WTC11 (cell line): ENCODE measurements around the gene DIAPH1. TPM values are rescaled to one million over a fixed set of nuclear protein-coding genes. Genes with fewer than 3 reads are reported as not detected.

Source experiments
- ATAC-seq: fragments of 200-7000 bp; cut with Tn5 transposase; 2 replicates; pipeline ENCODE4 v1.10.0; 2021; ENCODE audit warnings: mild to moderate bottlenecking, moderate library complexity
- CTCF ChIA-PET: fragments of 300-600 bp; sonication (Branson Sonifier 250); formaldehyde crosslinking; loops from one replicate; lab custom pipeline; 2021; ENCODE audit warnings: antibody characterized with exemption; lab: Charles Lee
- POLR2A ChIA-PET: fragments of 350-600 bp; sonication (Branson Sonifier 250); formaldehyde crosslinking; loops from one replicate; lab custom pipeline; 2021; ENCODE audit warnings: antibody characterized with exemption; lab: Charles Lee
- DNase-seq: peaks from one replicate; pipeline ENCODE4 v3.0.0; 2021; ENCODE audit warnings: low spot score
- H3K27ac Mint-ChIP-seq: 2 replicates; pipeline ENCODE4 v1.8.0; 2021; ENCODE audit warnings: mixed read lengths
- H3K27me3 Mint-ChIP-seq: 2 replicates; pipeline ENCODE4 v1.8.0; 2021; ENCODE audit warnings: low read depth, mild to moderate bottlenecking, moderate library complexity, mixed read lengths
- H3K36me3 Mint-ChIP-seq: 2 replicates; pipeline ENCODE4 v1.8.0; 2021; ENCODE audit warnings: mixed read lengths
- H3K4me1 Mint-ChIP-seq: 2 replicates; pipeline ENCODE4 v1.8.0; 2022; ENCODE audit warnings: mixed read lengths
- H3K4me3 Mint-ChIP-seq: 2 replicates; pipeline ENCODE4 v1.8.0; 2021; ENCODE audit warnings: mild to moderate bottlenecking, moderate library complexity, mixed read lengths
- H3K9me3 Mint-ChIP-seq: 2 replicates; pipeline ENCODE4 v1.8.0; 2021; ENCODE audit warnings: mixed read lengths
- AFF4 ChIP-seq: sonication (generic); formaldehyde crosslinking; IDR thresholded peaks from 2 replicates; pipeline ENCODE4 v1.8.1; 2023; ENCODE audit warnings: mild to moderate bottlenecking, missing genetic modification reagents, borderline replicate concordance
- ATF6 ChIP-seq: sonication (generic); formaldehyde crosslinking; IDR thresholded peaks from 2 replicates; pipeline ENCODE4 v1.8.1; 2023; ENCODE audit warnings: mild to moderate bottlenecking, missing genetic modification reagents
- CBFB ChIP-seq: sonication (generic); formaldehyde crosslinking; IDR thresholded peaks from 2 replicates; pipeline ENCODE4 v1.8.1; 2022; ENCODE audit warnings: mild to moderate bottlenecking, low read depth, missing genetic modification reagents
- E2F1 ChIP-seq: sonication (generic); formaldehyde crosslinking; IDR thresholded peaks from 2 replicates; pipeline ENCODE4 v1.8.0; 2022; ENCODE audit warnings: mild to moderate bottlenecking, missing genetic modification reagents
- E2F4 ChIP-seq: sonication (generic); formaldehyde crosslinking; IDR thresholded peaks from 2 replicates; pipeline ENCODE4 v1.8.1; 2022; ENCODE audit warnings: low read depth, mild to moderate bottlenecking, moderate library complexity, missing genetic modification reagents, borderline replicate concordance
- GTF2I ChIP-seq: fragments of 250-450 bp; sonication (Bioruptor Pico); conservative IDR thresholded peaks from 2 replicates; pipeline ENCODE4 v1.4.0; 2021; ENCODE audit warnings: mild to moderate bottlenecking
- KAT7 ChIP-seq: sonication (generic); formaldehyde crosslinking; IDR thresholded peaks from 2 replicates; pipeline ENCODE4 v1.8.1; 2023; ENCODE audit warnings: missing genetic modification reagents, mild to moderate bottlenecking, borderline replicate concordance
- MYBL2 ChIP-seq: sonication (generic); formaldehyde crosslinking; IDR thresholded peaks from 2 replicates; pipeline ENCODE4 v1.8.1; 2023; ENCODE audit warnings: mild to moderate bottlenecking, moderate library complexity, missing genetic modification reagents
- OVOL2 ChIP-seq: fragments of 250-450 bp; sonication (Bioruptor Pico); IDR thresholded peaks from 2 replicates; pipeline ENCODE4 v1.9.0; 2021; ENCODE audit warnings: mild to moderate bottlenecking, borderline replicate concordance
- RORB ChIP-seq: fragments of 250-450 bp; sonication (Bioruptor Pico); IDR thresholded peaks from 2 replicates; pipeline ENCODE4 v1.9.0; 2021; ENCODE audit warnings: mild to moderate bottlenecking
- SMAD4 ChIP-seq: sonication (generic); formaldehyde crosslinking; IDR thresholded peaks from 2 replicates; pipeline ENCODE4 v1.8.0; 2022; ENCODE audit warnings: mild to moderate bottlenecking, missing genetic modification reagents
- USF1 ChIP-seq: sonication (generic); formaldehyde crosslinking; IDR thresholded peaks from 2 replicates; pipeline ENCODE4 v1.8.0; 2022; ENCODE audit warnings: mild to moderate bottlenecking, missing genetic modification reagents
- ZBTB21 ChIP-seq: sonication (generic); formaldehyde crosslinking; IDR thresholded peaks from 2 replicates; pipeline ENCODE4 v1.8.1; 2023; ENCODE audit warnings: mild to moderate bottlenecking, missing genetic modification reagents, borderline replicate concordance
- ZNF138 ChIP-seq: sonication (generic); formaldehyde crosslinking; conservative IDR thresholded peaks from 2 replicates; pipeline ENCODE4 v1.8.1; 2022; ENCODE audit warnings: mild to moderate bottlenecking, moderate library complexity, missing genetic modification reagents
- ZNF219 ChIP-seq: sonication (generic); formaldehyde crosslinking; IDR thresholded peaks from 2 replicates; pipeline ENCODE4 v1.8.0; 2023; ENCODE audit warnings: missing genetic modification reagents, mild to moderate bottlenecking, borderline replicate concordance
- ZNF263 ChIP-seq: sonication (generic); formaldehyde crosslinking; IDR thresholded peaks from 2 replicates; pipeline ENCODE4 v1.8.1; 2022; ENCODE audit warnings: low read depth, mild to moderate bottlenecking, moderate library complexity, missing genetic modification reagents
- ZNF671 ChIP-seq: fragments of 250-450 bp; sonication (Bioruptor Pico); IDR thresholded peaks from 2 replicates; pipeline ENCODE4 v1.8.0; 2021; ENCODE audit warnings: mild to moderate bottlenecking
- ZSCAN18 ChIP-seq: fragments of 250-450 bp; sonication (Bioruptor Pico); IDR thresholded peaks from 2 replicates; pipeline ENCODE4 v2.1.2; 2022; ENCODE audit warnings: mild to moderate bottlenecking, moderate library complexity
- total RNA-seq: library from RNA; stranded (reverse); gene quantifications from 3 replicates; pipeline ENCODE4 v1.2.3, GENCODE V29; 2021

DIAPH1 gene
- total RNA-seq, 1 experiment from 2014 or later: 109 TPM

GRCh38 chr5:141608557-141608956, 10.2 kb downstream of the DIAPH1 start (continued):
- no peak for TF ChIP-seq ATF6 (CRISPR knock-in tag)

- POLR2A ChIA-PET: no interaction called here
- Mint-ChIP-seq H3K27me3 (no peaks in the 10 kb centered on the region), H3K36me3 (peaks cover 2% of the 10 kb centered on the region; the same call in 1 of the 2 replicates), H3K9me3 (no peaks in the 10 kb centered on the region), H3K4me1 (peaks cover 25% of the 10 kb centered on the region), H3K4me3 (no peak overlapping the region), H3K27ac (no peak overlapping the region)
- ATAC-seq: no peak
- TF ChIP-seq RORB (CRISPR knock-in tag) (no peak), ZNF263 (no peak), ZNF671 (CRISPR knock-in tag) (no peak), AFF4 (CRISPR knock-in tag) (no peak), USF1 (CRISPR knock-in tag) (no peak), KAT7 (no peak)
- TF ChIP-seq, all 79 proteins: peak for 0
- DNase-seq: no peak
- CTCF ChIA-PET: interaction anchor here (1.9 to 2.3 kb wide), 3 partner anchors 11 to 44 kb away, joined by 6 to 14 read pairs (median 9); partner anchors contain the start of gene DIAPH1
Observed at GRCh38 chr5:141608046-141608445, 10.8 kb downstream of the DIAPH1 start.

- DNase-seq (no peak), ATAC-seq (no peak; the same call in 1 of the 2 replicates)
- ChIA-PET CTCF (interaction anchor here (1.4 to 2.2 kb wide), 3 partner anchors 12 to 14 kb away, joined by 4 to 12 read pairs (median 12); partner anchors contain the start of gene DIAPH1), POLR2A (no interaction called here)
- no peaks in the 10 kb centered on the region for H3K9me3 Mint-ChIP-seq
- H3K4me3 Mint-ChIP-seq: no peak overlapping the region
- peaks cover 14% of the 10 kb centered on the region for H3K4me1 Mint-ChIP-seq
- H3K27me3 Mint-ChIP-seq: no peaks in the 10 kb centered on the region
- peaks cover 2% of the 10 kb centered on the region; the same call in 1 of the 2 replicates for H3K36me3 Mint-ChIP-seq
- H3K27ac Mint-ChIP-seq: peak overlapping the region; percentile 8
- TF ChIP-seq E2F4: no peak
- TF ChIP-seq E2F1 (CRISPR knock-in tag): no peak
- TF ChIP-seq ZBTB21 (CRISPR knock-in tag): no peak
- no peak for TF ChIP-seq ZNF138 (CRISPR knock-in tag)
- no peak for TF ChIP-seq ZSCAN18
- TF ChIP-seq RORB (CRISPR knock-in tag): no peak
- no peak for TF ChIP-seq GTF2I (CRISPR knock-in tag)
- TF ChIP-seq ZNF219 (CRISPR knock-in tag): no peak
- TF ChIP-seq CBFB: no peak
- TF ChIP-seq ZNF671 (CRISPR knock-in tag): no peak
- TF ChIP-seq SMAD4 (CRISPR knock-in tag): no peak
- TF ChIP-seq OVOL2 (CRISPR knock-in tag): no peak
- no peak for TF ChIP-seq MYBL2 (CRISPR knock-in tag)
Observed at GRCh38 chr5:141605523-141606277, 13.1 kb downstream of the DIAPH1 start.
